Peyer's patch (tissue), 4 donors: Measurements from ENCODE around the gene HPCAL1. TPM values are rescaled to one million over a fixed set of nuclear protein-coding genes. Genes with fewer than 3 reads are reported as not detected.

ENCODE experiments used
- DNase-seq, 3 donors: peaks; one replicate each; pipeline ENCODE4 v3.0.0-alpha.2; 2017 to 2019
- H3K27ac ChIP-seq, 4 donors: fragments of 200-600 bp; sonication (generic); one replicate each; pipeline ENCODE4 v1.5.1; 2016 to 2019
- H3K27me3 ChIP-seq, 2 donors: fragments of 200-600 bp; sonication (generic); one replicate each; pipeline ENCODE4 v1.5.1; 2019
- H3K36me3 ChIP-seq, 3 donors: fragments of 200-600 bp; sonication (generic); one replicate each; pipeline ENCODE4 v1.5.1; 2016 to 2019
- H3K4me1 ChIP-seq, 4 donors: fragments of 200-600 bp; sonication (generic); one replicate each; pipeline ENCODE4 v1.5.1; 2016 to 2019
- H3K4me3 ChIP-seq, 4 donors: fragments of 200-600 bp; sonication (generic); 1 replicate in 3 of 4; 2 replicates in 1 of 4; pipeline ENCODE4 v1.5.1; 2016 to 2019; ENCODE audit warnings: mild to moderate bottlenecking in 1 of 4
- H3K9me3 ChIP-seq, 4 donors: fragments of 200-600 bp; sonication (generic); one replicate each; pipeline ENCODE4 v1.5.1; 2016 to 2019; ENCODE audit warnings: mild to moderate bottlenecking in 1 of 4
- POLR2A ChIP-seq, 2 donors: fragments of 450-650 bp; IDR thresholded peaks; one replicate each; pipeline ENCODE4 v1.5.1; 2017; ENCODE audit warnings: antibody characterized with exemption in 2 of 2, mild to moderate bottlenecking in 2 of 2, moderate library complexity in 2 of 2
- total RNA-seq, 4 donors: library from RNA; depleted of rRNA; stranded (reverse); fragments of >200 nt; gene quantifications; one replicate each; pipeline ENCODE4 v1.1.0, GENCODE V29; 2016
- TF ChIP-seq, protein P1 (sequence below), 6 experiments: fragments of 450-650 bp in 4 of 6; fragments of 200-600 bp in 2 of 6; sonication (generic) in 1 of 6; IDR thresholded peaks; one replicate each; pipeline ENCODE4 v1.5.1; 2017 to 2019; ENCODE audit warnings: antibody characterized with exemption in 6 of 6, mild to moderate bottlenecking in 3 of 6, moderate library complexity in 1 of 6

Gene HPCAL1
- total RNA-seq, 4 donors from 2014 or later = 123 to 270 (median 156) TPM

DNA sequence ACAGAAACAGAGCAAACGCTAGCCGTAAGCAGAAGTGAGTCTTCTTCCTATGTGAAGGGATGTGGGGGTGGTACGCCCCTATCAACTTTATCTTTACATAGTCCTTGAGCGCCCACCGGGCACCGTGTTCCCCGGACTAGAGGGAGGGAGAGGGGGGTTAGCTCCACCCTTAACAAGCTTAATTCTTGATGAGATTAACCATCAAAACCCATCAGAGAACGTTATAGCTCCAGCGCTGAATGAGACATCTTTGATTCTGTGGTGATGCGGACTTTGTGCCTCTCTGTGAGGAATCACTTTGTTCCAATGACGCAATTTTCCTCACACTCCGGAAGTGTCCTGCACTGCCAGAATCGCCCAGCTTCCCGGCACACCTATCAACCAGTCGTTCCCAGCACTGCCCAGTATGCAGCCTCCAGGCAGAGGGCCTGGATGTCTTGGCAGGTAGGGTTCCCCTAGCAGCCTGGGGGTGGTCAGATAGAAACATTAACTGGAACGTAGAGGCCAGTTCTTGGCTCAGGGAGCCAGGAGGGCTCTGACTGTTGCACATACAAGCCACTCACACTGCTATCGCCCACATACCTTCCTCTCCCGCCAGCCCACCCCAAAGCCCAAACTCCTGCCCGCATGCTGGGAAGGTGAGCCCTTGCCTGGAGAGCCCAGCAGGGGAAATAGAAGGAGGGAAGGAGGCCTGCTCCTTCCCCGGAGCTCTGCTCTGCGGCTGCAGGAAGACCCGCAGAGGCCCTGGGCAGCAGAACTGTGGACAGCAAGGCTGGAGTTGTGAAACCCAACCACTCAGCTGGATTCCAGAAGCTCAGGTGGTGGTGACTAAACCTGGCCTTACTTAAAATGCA, 147.4 kb downstream of the HPCAL1 start:
- no peaks in the 10 kb centered on the region for H3K27me3 ChIP-seq
- peak; percentile 86 to 94 for TF ChIP-seq POLR2A (IDR thresholded peaks at IDR 0.05)
- TF ChIP-seq, protein P1, sequence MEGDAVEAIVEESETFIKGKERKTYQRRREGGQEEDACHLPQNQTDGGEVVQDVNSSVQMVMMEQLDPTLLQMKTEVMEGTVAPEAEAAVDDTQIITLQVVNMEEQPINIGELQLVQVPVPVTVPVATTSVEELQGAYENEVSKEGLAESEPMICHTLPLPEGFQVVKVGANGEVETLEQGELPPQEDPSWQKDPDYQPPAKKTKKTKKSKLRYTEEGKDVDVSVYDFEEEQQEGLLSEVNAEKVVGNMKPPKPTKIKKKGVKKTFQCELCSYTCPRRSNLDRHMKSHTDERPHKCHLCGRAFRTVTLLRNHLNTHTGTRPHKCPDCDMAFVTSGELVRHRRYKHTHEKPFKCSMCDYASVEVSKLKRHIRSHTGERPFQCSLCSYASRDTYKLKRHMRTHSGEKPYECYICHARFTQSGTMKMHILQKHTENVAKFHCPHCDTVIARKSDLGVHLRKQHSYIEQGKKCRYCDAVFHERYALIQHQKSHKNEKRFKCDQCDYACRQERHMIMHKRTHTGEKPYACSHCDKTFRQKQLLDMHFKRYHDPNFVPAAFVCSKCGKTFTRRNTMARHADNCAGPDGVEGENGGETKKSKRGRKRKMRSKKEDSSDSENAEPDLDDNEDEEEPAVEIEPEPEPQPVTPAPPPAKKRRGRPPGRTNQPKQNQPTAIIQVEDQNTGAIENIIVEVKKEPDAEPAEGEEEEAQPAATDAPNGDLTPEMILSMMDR (IDR thresholded peaks at IDR 0.05) = peak in 2 of 6 experiments; percentile 4 to 8
- no peaks in the 10 kb centered on the region for H3K36me3 ChIP-seq
- peak in 2 of 3 donors; percentile 83 to 88 for DNase-seq
- H3K4me1 ChIP-seq = peaks cover 0 to 35% (median 16%) of the 10 kb centered on the region in 4 donors
- no peaks in the 10 kb centered on the region for H3K9me3 ChIP-seq
- H3K27ac ChIP-seq = peak overlapping the region in 3 of 4 donors; percentile 91 to 98 (median 95)
- H3K4me3 ChIP-seq = peak overlapping the region in 2 of 4 donors; percentile 78 to 85

DNA sequence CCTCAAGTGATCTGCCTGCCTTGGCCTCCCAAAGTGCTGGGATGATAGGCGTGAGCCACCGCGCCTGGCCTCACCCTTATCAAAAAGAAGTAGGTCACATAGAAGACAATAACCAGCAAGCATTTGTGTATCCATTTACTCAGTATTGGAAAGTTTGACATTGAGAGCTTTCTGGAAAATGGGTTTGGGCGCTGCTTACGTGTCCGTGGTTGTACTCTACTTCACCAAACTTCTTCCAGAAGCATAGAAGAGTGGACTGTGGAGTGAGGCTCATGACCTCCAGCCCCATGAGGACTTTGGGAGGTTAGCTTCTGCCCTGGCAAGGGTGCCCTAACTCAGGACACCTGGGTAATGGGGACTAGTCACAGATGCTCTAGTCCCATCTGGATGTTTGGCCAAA, 149.1 kb downstream of the HPCAL1 start:
- Histone ChIP-seq H3K27me3 (no peaks in the 10 kb centered on the region), H3K27ac (peak overlapping the region in 1 of 4 donors; percentile 54), H3K4me1 (peaks cover 0 to 22% (median 4%) of the 10 kb centered on the region in 4 donors), H3K36me3 (no peaks in the 10 kb centered on the region), H3K4me3 (no peak overlapping the region), H3K9me3 (no peaks in the 10 kb centered on the region)
- DNase-seq = no peak
- no peak for TF ChIP-seq POLR2A (IDR thresholded peaks at IDR 0.05)
- TF ChIP-seq, protein P1 (IDR thresholded peaks at IDR 0.05) = no peak

DNA sequence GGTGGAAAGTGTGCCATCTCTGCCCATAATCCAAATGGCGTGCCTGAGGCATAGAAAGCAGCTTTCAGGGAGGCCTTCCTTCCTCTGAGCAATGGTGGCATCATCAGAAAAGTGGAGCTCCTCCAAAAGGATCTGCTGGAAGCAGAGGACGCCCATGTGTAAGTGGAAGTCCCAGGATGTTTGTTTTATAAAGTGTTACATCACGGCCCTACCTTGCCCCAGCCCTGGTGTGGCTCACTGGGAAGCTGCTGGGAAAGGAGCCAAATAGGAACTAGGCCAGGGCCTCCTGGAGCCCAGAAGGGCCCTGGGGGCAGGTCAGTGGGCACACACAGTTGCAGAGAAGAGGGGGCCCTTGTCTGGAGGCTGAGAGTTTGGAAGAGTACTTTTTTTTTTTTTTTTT, 149.6 kb downstream of the HPCAL1 start:
- TF ChIP-seq POLR2A (IDR thresholded peaks at IDR 0.05) = no peak
- TF ChIP-seq, protein P1 (IDR thresholded peaks at IDR 0.05) = no peak
- H3K27me3 ChIP-seq = no peaks in the 10 kb centered on the region
- no peak overlapping the region for H3K4me3 ChIP-seq
- H3K9me3 ChIP-seq = no peaks in the 10 kb centered on the region
- H3K4me1 ChIP-seq = peaks cover 0 to 18% (median 2%) of the 10 kb centered on the region in 4 donors
- no peaks in the 10 kb centered on the region for H3K36me3 ChIP-seq
- peak overlapping the region in 1 of 4 donors; percentile 54 for H3K27ac ChIP-seq
- peak in 2 of 3 donors; percentile 66 to 74 for DNase-seq

DNA sequence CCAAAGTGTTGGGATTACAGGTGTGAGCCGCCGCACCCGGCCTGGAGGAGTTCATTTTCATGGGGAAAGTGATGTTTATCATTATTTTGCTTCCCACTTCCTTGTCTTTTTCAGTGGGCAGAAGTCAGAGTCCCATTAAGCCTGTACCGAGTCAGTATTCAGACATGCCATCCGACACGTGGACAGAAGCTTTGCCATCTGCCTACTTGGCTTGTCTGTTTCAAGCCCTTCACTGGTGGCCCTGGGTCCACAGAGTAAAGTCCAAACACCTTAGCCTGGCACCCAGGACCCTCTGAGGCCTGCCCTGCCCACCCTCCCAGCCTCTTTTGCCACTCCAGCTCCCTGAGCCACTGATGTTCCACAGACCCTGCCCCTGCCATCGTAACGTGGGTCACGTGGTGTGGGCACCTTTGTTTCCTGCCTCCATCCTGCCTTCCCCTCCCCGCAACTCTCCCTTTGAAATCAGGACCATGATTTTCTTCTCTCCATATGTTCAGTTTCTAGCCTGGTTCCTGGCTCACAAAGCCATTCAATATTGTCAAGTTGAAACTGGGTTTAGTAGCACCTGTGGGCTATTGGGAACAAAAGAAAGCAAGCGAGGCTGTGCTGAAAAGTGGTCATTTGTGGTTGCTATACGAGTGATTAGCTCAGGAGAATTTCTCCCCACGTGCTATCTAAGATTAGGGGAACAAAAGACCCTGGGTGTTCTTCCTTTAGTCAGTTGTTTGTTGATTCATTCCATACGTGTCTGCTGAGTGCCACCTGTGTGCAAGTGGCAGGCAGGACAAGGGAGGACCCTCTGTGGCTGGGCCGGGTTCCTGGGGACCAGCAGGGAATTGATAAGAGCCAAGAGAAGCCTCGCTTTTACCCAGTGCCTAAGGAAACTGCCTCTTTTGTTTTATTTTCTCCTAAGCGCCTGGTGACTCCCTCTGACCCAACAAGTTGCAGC, 150.5 kb downstream of the HPCAL1 start:
- no peak for DNase-seq
- Histone ChIP-seq H3K4me3 (no peak overlapping the region), H3K4me1 (peaks cover 0 to 20% (median 2%) of the 10 kb centered on the region in 4 donors), H3K36me3 (no peaks in the 10 kb centered on the region), H3K27me3 (no peaks in the 10 kb centered on the region), H3K9me3 (no peaks in the 10 kb centered on the region), H3K27ac (no peak overlapping the region)
- TF ChIP-seq POLR2A (IDR thresholded peaks at IDR 0.05) = no peak
- TF ChIP-seq, protein P1 (IDR thresholded peaks at IDR 0.05) = no peak

DNA sequence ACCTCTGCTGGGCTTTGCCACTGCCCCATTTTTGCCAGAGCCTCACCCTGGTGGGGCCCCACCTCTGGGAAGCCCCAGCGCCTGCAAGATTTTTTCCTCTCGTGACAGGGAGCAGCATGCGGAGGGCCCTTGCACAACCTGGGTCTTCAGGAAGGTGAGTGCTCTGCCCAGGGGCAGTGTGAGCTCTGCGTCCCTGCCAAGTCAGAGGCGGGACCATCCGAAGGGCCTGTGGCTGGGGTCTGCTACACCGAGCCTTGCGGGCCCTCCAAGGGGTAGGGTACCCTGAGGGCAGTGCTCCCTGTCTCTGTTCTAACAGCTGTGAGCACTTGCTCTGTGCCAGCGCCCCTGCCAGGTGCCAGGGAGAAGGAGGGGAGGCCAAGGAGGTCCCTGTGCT, 151.2 kb downstream of the HPCAL1 start:
- Histone ChIP-seq H3K9me3 (no peaks in the 10 kb centered on the region), H3K27me3 (no peaks in the 10 kb centered on the region), H3K36me3 (no peaks in the 10 kb centered on the region), H3K4me3 (no peak overlapping the region), H3K27ac (no peak overlapping the region), H3K4me1 (peaks cover 0 to 19% (median 2%) of the 10 kb centered on the region in 4 donors)
- TF ChIP-seq, protein P1 (IDR thresholded peaks at IDR 0.05) = no peak
- no peak for TF ChIP-seq POLR2A (IDR thresholded peaks at IDR 0.05)
- no peak for DNase-seq
